ENCODE results near the gene GRIA4.

Gene GRIA4

GRCh38 chr11:105670811-105671210 lies 60.9 kb downstream of the GRIA4 start:
- Histone ChIP-seq H3K27me3 (ENCODE audit: control insufficient read depth in 1 of 2, insufficient read depth in 2 of 2, low read length in 2 of 2) (no peaks in the 10 kb centered on the region), H3K4me3 (ENCODE audit: low read depth in 1 of 2, low read length in 2 of 2) (no peak overlapping the region), H3K36me3 (ENCODE audit: control insufficient read depth in 1 of 2, insufficient read depth in 2 of 2, low read length in 2 of 2) (no peaks in the 10 kb centered on the region), H3K9ac (ENCODE audit: low read depth in 1 of 2, low read length in 2 of 2) (no peak overlapping the region), H3K9me3 (ENCODE audit: control insufficient read depth in 1 of 2, low read length in 2 of 2) (no peaks in the 10 kb centered on the region), H3K4me1 (ENCODE audit: control insufficient read depth in 1 of 2, insufficient read depth in 2 of 2, low read length in 2 of 2) (no peaks in the 10 kb centered on the region), H3K27ac (ENCODE audit: low read depth, low read length) (no peak overlapping the region)

GRCh38 chr11:105673089-105673488 lies 63.2 kb downstream of the GRIA4 start:
- H3K4me3 ChIP-seq (ENCODE audit: low read depth in 1 of 2, low read length in 2 of 2): no peak overlapping the region
- no peaks in the 10 kb centered on the region for H3K36me3 ChIP-seq (ENCODE audit: control insufficient read depth in 1 of 2, insufficient read depth in 2 of 2, low read length in 2 of 2)
- H3K4me1 ChIP-seq (ENCODE audit: control insufficient read depth in 1 of 2, insufficient read depth in 2 of 2, low read length in 2 of 2): no peaks in the 10 kb centered on the region
- no peaks in the 10 kb centered on the region for H3K27me3 ChIP-seq (ENCODE audit: control insufficient read depth in 1 of 2, insufficient read depth in 2 of 2, low read length in 2 of 2)
- H3K9ac ChIP-seq (ENCODE audit: low read depth in 1 of 2, low read length in 2 of 2): no peak overlapping the region
- no peak overlapping the region for H3K27ac ChIP-seq (ENCODE audit: low read depth, low read length)
- H3K9me3 ChIP-seq (ENCODE audit: control insufficient read depth in 1 of 2, low read length in 2 of 2): no peaks in the 10 kb centered on the region

DNA sequence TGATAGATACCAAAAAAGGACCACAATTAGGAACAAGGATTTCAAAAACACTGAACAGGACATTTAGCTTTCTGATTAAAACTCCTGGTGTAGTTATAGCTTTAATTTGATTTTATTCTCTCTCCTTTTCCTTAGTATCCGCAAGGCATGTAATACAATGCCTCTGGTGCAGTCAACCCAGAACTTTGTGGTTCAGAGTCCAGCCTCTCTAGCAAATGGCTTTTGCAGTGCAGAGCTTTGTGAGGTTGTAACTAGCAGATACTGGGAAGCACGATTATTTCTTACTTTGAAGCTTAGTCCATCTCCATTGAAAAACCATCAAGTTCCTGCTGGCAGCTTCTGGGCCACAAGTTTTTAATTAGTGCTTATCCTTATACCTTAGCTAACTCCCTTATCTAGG lies 79.8 kb downstream of the GRIA4 start:
- H3K36me3 ChIP-seq (ENCODE audit: control insufficient read depth in 1 of 2, insufficient read depth in 2 of 2, low read length in 2 of 2): no peaks in the 10 kb centered on the region
- no peak overlapping the region for H3K27ac ChIP-seq (ENCODE audit: low read depth, low read length)
- H3K9ac ChIP-seq (ENCODE audit: low read depth in 1 of 2, low read length in 2 of 2): no peak overlapping the region
- H3K4me3 ChIP-seq (ENCODE audit: low read depth in 1 of 2, low read length in 2 of 2): no peak overlapping the region
- H3K4me1 ChIP-seq (ENCODE audit: control insufficient read depth in 1 of 2, insufficient read depth in 2 of 2, low read length in 2 of 2): no peaks in the 10 kb centered on the region
- H3K9me3 ChIP-seq (ENCODE audit: control insufficient read depth in 1 of 2, low read length in 2 of 2): no peaks in the 10 kb centered on the region
- no peaks in the 10 kb centered on the region for H3K27me3 ChIP-seq (ENCODE audit: control insufficient read depth in 1 of 2, insufficient read depth in 2 of 2, low read length in 2 of 2)

DNA sequence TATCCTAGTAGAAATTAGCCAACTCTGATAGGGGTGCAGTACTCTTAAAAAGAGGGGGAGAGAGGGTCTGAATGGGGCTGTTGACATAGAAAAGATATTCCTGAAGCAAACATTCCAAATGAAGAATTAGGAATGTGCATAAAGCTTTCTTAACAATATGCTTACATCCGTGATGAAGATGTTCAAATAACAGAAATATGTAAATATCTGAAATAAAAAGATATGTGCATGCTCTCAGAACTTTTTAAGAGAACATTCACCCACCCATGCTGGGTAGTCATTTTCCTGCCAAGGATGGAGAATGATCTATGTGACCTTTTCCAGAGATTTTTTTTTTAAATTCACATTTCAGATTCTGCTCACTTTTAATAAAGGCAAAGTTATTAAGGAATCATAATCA lies 80.6 kb downstream of the GRIA4 start:
- Histone ChIP-seq H3K4me1 (ENCODE audit: control insufficient read depth in 1 of 2, insufficient read depth in 2 of 2, low read length in 2 of 2) (no peaks in the 10 kb centered on the region), H3K9ac (ENCODE audit: low read depth in 1 of 2, low read length in 2 of 2) (no peak overlapping the region), H3K27me3 (ENCODE audit: control insufficient read depth in 1 of 2, insufficient read depth in 2 of 2, low read length in 2 of 2) (no peaks in the 10 kb centered on the region), H3K36me3 (ENCODE audit: control insufficient read depth in 1 of 2, insufficient read depth in 2 of 2, low read length in 2 of 2) (no peaks in the 10 kb centered on the region), H3K9me3 (ENCODE audit: control insufficient read depth in 1 of 2, low read length in 2 of 2) (no peaks in the 10 kb centered on the region), H3K27ac (ENCODE audit: low read depth, low read length) (no peak overlapping the region), H3K4me3 (ENCODE audit: low read depth in 1 of 2, low read length in 2 of 2) (no peak overlapping the region)

GRCh38 chr11:105693075-105693759 lies 83.3 kb downstream of the GRIA4 start:
- Histone ChIP-seq H3K36me3 (ENCODE audit: control insufficient read depth in 1 of 2, insufficient read depth in 2 of 2, low read length in 2 of 2) (no peaks in the 10 kb centered on the region), H3K27ac (ENCODE audit: low read depth, low read length) (no peak overlapping the region), H3K9ac (ENCODE audit: low read depth in 1 of 2, low read length in 2 of 2) (no peak overlapping the region), H3K27me3 (ENCODE audit: control insufficient read depth in 1 of 2, insufficient read depth in 2 of 2, low read length in 2 of 2) (no peaks in the 10 kb centered on the region), H3K9me3 (ENCODE audit: control insufficient read depth in 1 of 2, low read length in 2 of 2) (no peaks in the 10 kb centered on the region), H3K4me1 (ENCODE audit: control insufficient read depth in 1 of 2, insufficient read depth in 2 of 2, low read length in 2 of 2) (no peaks in the 10 kb centered on the region), H3K4me3 (ENCODE audit: low read depth in 1 of 2, low read length in 2 of 2) (no peak overlapping the region)

DNA sequence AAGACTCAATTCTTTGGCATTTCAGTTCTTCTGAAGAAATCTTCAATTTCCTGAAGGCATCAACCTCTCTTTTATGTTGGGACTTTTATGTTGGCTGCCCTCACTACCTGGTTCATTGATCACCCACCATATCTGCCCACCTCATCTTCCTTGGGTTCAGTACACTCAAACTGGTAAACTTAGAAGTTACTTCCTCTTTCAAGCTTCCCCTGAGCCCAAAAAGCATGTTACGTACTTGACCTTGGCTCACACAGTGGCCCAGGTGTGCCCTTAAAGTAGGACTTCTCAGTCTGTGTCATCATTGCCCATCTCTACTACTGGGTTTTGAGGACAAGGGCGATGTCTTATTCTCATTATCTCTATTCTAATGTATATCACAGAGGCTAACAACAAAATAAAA lies 86.1 kb downstream of the GRIA4 start:
- Histone ChIP-seq H3K4me1 (ENCODE audit: control insufficient read depth in 1 of 2, insufficient read depth in 2 of 2, low read length in 2 of 2) (no peaks in the 10 kb centered on the region), H3K9me3 (ENCODE audit: control insufficient read depth in 1 of 2, low read length in 2 of 2) (no peaks in the 10 kb centered on the region), H3K9ac (ENCODE audit: low read depth in 1 of 2, low read length in 2 of 2) (no peak overlapping the region), H3K4me3 (ENCODE audit: low read depth in 1 of 2, low read length in 2 of 2) (no peak overlapping the region), H3K27me3 (ENCODE audit: control insufficient read depth in 1 of 2, insufficient read depth in 2 of 2, low read length in 2 of 2) (no peaks in the 10 kb centered on the region), H3K36me3 (ENCODE audit: control insufficient read depth in 1 of 2, insufficient read depth in 2 of 2, low read length in 2 of 2) (no peaks in the 10 kb centered on the region), H3K27ac (ENCODE audit: low read depth, low read length) (no peak overlapping the region)

- H3K36me3 ChIP-seq (ENCODE audit: control insufficient read depth in 1 of 2, insufficient read depth in 2 of 2, low read length in 2 of 2): no peaks in the 10 kb centered on the region
- no peaks in the 10 kb centered on the region for H3K4me1 ChIP-seq (ENCODE audit: control insufficient read depth in 1 of 2, insufficient read depth in 2 of 2, low read length in 2 of 2)
- no peaks in the 10 kb centered on the region for H3K27me3 ChIP-seq (ENCODE audit: control insufficient read depth in 1 of 2, insufficient read depth in 2 of 2, low read length in 2 of 2)
- H3K27ac ChIP-seq (ENCODE audit: low read depth, low read length): no peak overlapping the region
- no peak overlapping the region for H3K4me3 ChIP-seq (ENCODE audit: low read depth in 1 of 2, low read length in 2 of 2)
- no peak overlapping the region for H3K9ac ChIP-seq (ENCODE audit: low read depth in 1 of 2, low read length in 2 of 2)
- no peaks in the 10 kb centered on the region for H3K9me3 ChIP-seq (ENCODE audit: control insufficient read depth in 1 of 2, low read length in 2 of 2)
These were observed 87.4 kb downstream of the GRIA4 start for GRCh38 chr11:105697291-105697690.

DNA sequence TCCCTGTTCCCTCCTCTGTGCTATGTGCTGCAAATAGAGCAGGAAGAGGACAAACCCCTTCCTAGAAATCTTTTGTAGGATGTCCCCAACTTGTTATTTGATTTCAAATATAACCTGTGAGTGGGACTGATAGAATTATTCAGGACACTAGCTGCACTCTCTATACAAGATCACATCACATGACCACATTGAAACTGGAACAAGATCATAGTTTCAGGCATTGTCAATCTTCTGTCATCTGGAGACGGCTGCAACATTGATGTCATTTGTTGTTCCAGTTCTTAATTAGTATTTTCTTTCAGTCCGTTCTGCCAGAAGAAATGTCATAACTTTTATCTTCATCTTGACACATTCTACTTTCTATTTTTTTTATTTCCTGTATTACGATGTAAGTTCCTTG lies 89.3 kb downstream of the GRIA4 start:
- Histone ChIP-seq H3K27me3 (ENCODE audit: control insufficient read depth in 1 of 2, insufficient read depth in 2 of 2, low read length in 2 of 2) (no peaks in the 10 kb centered on the region), H3K4me3 (ENCODE audit: low read depth in 1 of 2, low read length in 2 of 2) (no peak overlapping the region), H3K27ac (ENCODE audit: low read depth, low read length) (no peak overlapping the region), H3K4me1 (ENCODE audit: control insufficient read depth in 1 of 2, insufficient read depth in 2 of 2, low read length in 2 of 2) (no peaks in the 10 kb centered on the region), H3K9me3 (ENCODE audit: control insufficient read depth in 1 of 2, low read length in 2 of 2) (no peaks in the 10 kb centered on the region), H3K9ac (ENCODE audit: low read depth in 1 of 2, low read length in 2 of 2) (no peak overlapping the region), H3K36me3 (ENCODE audit: control insufficient read depth in 1 of 2, insufficient read depth in 2 of 2, low read length in 2 of 2) (no peaks in the 10 kb centered on the region)

GRCh38 chr11:105700271-105700670 lies 90.4 kb downstream of the GRIA4 start:
- H3K36me3 ChIP-seq (ENCODE audit: control insufficient read depth in 1 of 2, insufficient read depth in 2 of 2, low read length in 2 of 2): no peaks in the 10 kb centered on the region
- H3K9ac ChIP-seq (ENCODE audit: low read depth in 1 of 2, low read length in 2 of 2): no peak overlapping the region
- H3K9me3 ChIP-seq (ENCODE audit: control insufficient read depth in 1 of 2, low read length in 2 of 2): no peaks in the 10 kb centered on the region
- no peaks in the 10 kb centered on the region for H3K4me1 ChIP-seq (ENCODE audit: control insufficient read depth in 1 of 2, insufficient read depth in 2 of 2, low read length in 2 of 2)
- H3K4me3 ChIP-seq (ENCODE audit: low read depth in 1 of 2, low read length in 2 of 2): no peak overlapping the region
- no peaks in the 10 kb centered on the region for H3K27me3 ChIP-seq (ENCODE audit: control insufficient read depth in 1 of 2, insufficient read depth in 2 of 2, low read length in 2 of 2)
- H3K27ac ChIP-seq (ENCODE audit: low read depth, low read length): no peak overlapping the region

GRCh38 chr11:105701098-105701497 lies 91.2 kb downstream of the GRIA4 start:
- no peaks in the 10 kb centered on the region for H3K9me3 ChIP-seq (ENCODE audit: control insufficient read depth in 1 of 2, low read length in 2 of 2)
- H3K4me1 ChIP-seq (ENCODE audit: control insufficient read depth in 1 of 2, insufficient read depth in 2 of 2, low read length in 2 of 2): no peaks in the 10 kb centered on the region
- no peak overlapping the region for H3K4me3 ChIP-seq (ENCODE audit: low read depth in 1 of 2, low read length in 2 of 2)
- no peak overlapping the region for H3K9ac ChIP-seq (ENCODE audit: low read depth in 1 of 2, low read length in 2 of 2)
- H3K27ac ChIP-seq (ENCODE audit: low read depth, low read length): no peak overlapping the region
- no peaks in the 10 kb centered on the region for H3K27me3 ChIP-seq (ENCODE audit: control insufficient read depth in 1 of 2, insufficient read depth in 2 of 2, low read length in 2 of 2)
- H3K36me3 ChIP-seq (ENCODE audit: control insufficient read depth in 1 of 2, insufficient read depth in 2 of 2, low read length in 2 of 2): no peaks in the 10 kb centered on the region
